NCI-H1694 (cell line): ENCODE data around the gene NDUFS1.
"Not testable (repeated sequence)": the region's sequence is repeated elsewhere in the genome, so short reads cannot be mapped to it uniquely, and the experiment has no call there.

Experiments
- DNase-seq: peaks from one replicate; lab custom pipeline; 2025; lab: John Stamatoyannopoulos, UW

NDUFS1 gene

GRCh38 chr2:206098471-206098870 lies 60.8 kb downstream of the NDUFS1 start:
- no peak for DNase-seq

- no peak for DNase-seq
These were observed 62.4 kb downstream of the NDUFS1 start for GRCh38 chr2:206096876-206097275.

- DNase-seq: peak; percentile 39
These were observed 63.5 kb downstream of the NDUFS1 start for GRCh38 chr2:206095536-206096332.

- no peak for DNase-seq
These were observed 66.9 kb downstream of the NDUFS1 start for GRCh38 chr2:206092297-206092696.

GRCh38 chr2:206088248-206088647 lies 71.0 kb downstream of the NDUFS1 start:
- no peak for DNase-seq

- DNase-seq: peak; percentile 3
These were observed 72.4 kb downstream of the NDUFS1 start for GRCh38 chr2:206086716-206087350.

GRCh38 chr2:206085742-206086445 lies 73.3 kb downstream of the NDUFS1 start, which contains the start of gene INO80D:
INO80D (minus strand) TSS chr2:206086174; CDS start chr2:206063016, 23,158 bp downstream.
- DNase-seq: peak; percentile 86

GRCh38 chr2:206084870-206085741 lies 74.1 kb downstream of the NDUFS1 start:
- DNase-seq: peak; percentile 2

GRCh38 chr2:206084439-206084869 lies 74.8 kb downstream of the NDUFS1 start:
- DNase-seq: peak; percentile 7

- no peak for DNase-seq
These were observed 75.4 kb downstream of the NDUFS1 start for GRCh38 chr2:206083602-206084438.

- no peak for DNase-seq
These were observed 76.9 kb downstream of the NDUFS1 start for GRCh38 chr2:206082298-206082843.

GRCh38 chr2:206080927-206081326 lies 78.3 kb downstream of the NDUFS1 start:
- DNase-seq: no peak

- no peak for DNase-seq
These were observed 79.4 kb downstream of the NDUFS1 start for GRCh38 chr2:206079699-206080465.

GRCh38 chr2:206077879-206078278 lies 81.4 kb downstream of the NDUFS1 start:
- DNase-seq: not testable (repeated sequence)

- no peak for DNase-seq
These were observed 84.1 kb downstream of the NDUFS1 start for GRCh38 chr2:206075113-206075512.

GRCh38 chr2:206071807-206072206 lies 87.4 kb downstream of the NDUFS1 start:
- DNase-seq: no peak

- DNase-seq: no peak
These were observed 89.8 kb downstream of the NDUFS1 start for GRCh38 chr2:206069417-206069816.

GRCh38 chr2:206068207-206068606 lies 91.0 kb downstream of the NDUFS1 start:
- DNase-seq: no peak
